ENCODE measurements around the gene ZMYM5. TPM values are rescaled to one million over a fixed set of nuclear protein-coding genes. Genes with fewer than 3 reads are reported as not detected.

Gene ZMYM5
- total and polyA plus RNA-seq, 4 donors, result 2.6 to 8.1 (median 5.9) TPM

DNA sequence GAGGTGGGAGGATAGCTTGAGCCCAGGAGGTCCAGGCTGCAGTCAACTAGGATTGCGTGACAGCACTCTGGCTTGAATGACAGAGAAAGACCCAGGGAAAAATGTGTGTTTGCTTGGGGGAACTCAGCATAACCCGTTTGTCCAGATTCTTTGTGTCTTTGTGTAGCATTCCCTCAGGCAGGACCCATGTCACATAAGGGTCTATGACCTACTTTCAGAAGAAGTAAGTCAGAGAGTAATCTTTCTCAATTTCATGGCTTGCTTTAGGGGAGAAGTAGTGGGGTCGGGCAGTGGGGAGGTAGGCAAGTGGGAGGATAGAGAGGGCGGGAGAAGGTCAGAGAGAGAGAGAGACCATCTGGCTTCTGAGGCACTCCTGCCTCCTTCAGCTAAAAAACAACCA lies 68.8 kb downstream of the ZMYM5 start:
- Histone ChIP-seq H3K9me3 (ENCODE audit: control insufficient read depth in 4 of 4, low read length in 3 of 4) (no peaks in the 10 kb centered on the region), H3K4me3 (ENCODE audit: low read depth in 1 of 3, low read length in 3 of 3) (no peak overlapping the region), H3K27me3 (ENCODE audit: control insufficient read depth in 4 of 4, insufficient read depth in 4 of 4, low read length in 3 of 4) (no peaks in the 10 kb centered on the region), H3K4me1 (ENCODE audit: control insufficient read depth in 4 of 4, insufficient read depth in 4 of 4, low read length in 3 of 4) (no peaks in the 10 kb centered on the region), H3K9ac (ENCODE audit: low read depth in 1 of 2, low read length in 2 of 2) (no peak overlapping the region), H3K27ac (ENCODE audit: low read depth in 1 of 2, low read length in 2 of 2) (no peak overlapping the region), H3K36me3 (ENCODE audit: control insufficient read depth in 4 of 4, insufficient read depth in 3 of 4, low read depth in 1 of 4, low read length in 3 of 4) (no peaks in the 10 kb centered on the region)
- 93% methylated on average over 4 of the region's 4 CpGs for WGBS
- no peak for DNase-seq (ENCODE audit: low spot score)
- TF ChIP-seq CTCF (IDR thresholded peaks at IDR 0.05; ENCODE audit: low read depth, low read length, missing input control) (no peak), RAD21 (IDR thresholded peaks at IDR 0.05) (no peak), RXRA (IDR thresholded peaks at IDR 0.05) (no peak), EGR1 (IDR thresholded peaks at IDR 0.05; ENCODE audit: low read depth in 2 of 2) (no peak), HNF4A (conservative IDR thresholded peaks at IDR 0.05) (no peak), HNF4G (IDR thresholded peaks at IDR 0.05) (no peak), SP1 (IDR thresholded peaks at IDR 0.05) (no peak), GABPA (IDR thresholded peaks at IDR 0.05 in 1 of 2, conservative IDR thresholded peaks at IDR 0.05 in 1 of 2) (no peak), YY1 (IDR thresholded peaks at IDR 0.05) (no peak), FOXA2 (IDR thresholded peaks at IDR 0.05) (no peak), NR2F2 (IDR thresholded peaks at IDR 0.05) (no peak), FOXA1 (IDR thresholded peaks at IDR 0.05) (no peak), TAF1 (conservative IDR thresholded peaks at IDR 0.05) (no peak), JUND (IDR thresholded peaks at IDR 0.05) (no peak)
- TF ChIP-seq, protein P1, sequence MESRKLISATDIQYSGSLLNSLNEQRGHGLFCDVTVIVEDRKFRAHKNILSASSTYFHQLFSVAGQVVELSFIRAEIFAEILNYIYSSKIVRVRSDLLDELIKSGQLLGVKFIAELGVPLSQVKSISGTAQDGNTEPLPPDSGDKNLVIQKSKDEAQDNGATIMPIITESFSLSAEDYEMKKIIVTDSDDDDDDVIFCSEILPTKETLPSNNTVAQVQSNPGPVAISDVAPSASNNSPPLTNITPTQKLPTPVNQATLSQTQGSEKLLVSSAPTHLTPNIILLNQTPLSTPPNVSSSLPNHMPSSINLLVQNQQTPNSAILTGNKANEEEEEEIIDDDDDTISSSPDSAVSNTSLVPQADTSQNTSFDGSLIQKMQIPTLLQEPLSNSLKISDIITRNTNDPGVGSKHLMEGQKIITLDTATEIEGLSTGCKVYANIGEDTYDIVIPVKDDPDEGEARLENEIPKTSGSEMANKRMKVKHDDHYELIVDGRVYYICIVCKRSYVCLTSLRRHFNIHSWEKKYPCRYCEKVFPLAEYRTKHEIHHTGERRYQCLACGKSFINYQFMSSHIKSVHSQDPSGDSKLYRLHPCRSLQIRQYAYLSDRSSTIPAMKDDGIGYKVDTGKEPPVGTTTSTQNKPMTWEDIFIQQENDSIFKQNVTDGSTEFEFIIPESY (IDR thresholded peaks at IDR 0.05), result no peak
- TF ChIP-seq, protein P2, sequence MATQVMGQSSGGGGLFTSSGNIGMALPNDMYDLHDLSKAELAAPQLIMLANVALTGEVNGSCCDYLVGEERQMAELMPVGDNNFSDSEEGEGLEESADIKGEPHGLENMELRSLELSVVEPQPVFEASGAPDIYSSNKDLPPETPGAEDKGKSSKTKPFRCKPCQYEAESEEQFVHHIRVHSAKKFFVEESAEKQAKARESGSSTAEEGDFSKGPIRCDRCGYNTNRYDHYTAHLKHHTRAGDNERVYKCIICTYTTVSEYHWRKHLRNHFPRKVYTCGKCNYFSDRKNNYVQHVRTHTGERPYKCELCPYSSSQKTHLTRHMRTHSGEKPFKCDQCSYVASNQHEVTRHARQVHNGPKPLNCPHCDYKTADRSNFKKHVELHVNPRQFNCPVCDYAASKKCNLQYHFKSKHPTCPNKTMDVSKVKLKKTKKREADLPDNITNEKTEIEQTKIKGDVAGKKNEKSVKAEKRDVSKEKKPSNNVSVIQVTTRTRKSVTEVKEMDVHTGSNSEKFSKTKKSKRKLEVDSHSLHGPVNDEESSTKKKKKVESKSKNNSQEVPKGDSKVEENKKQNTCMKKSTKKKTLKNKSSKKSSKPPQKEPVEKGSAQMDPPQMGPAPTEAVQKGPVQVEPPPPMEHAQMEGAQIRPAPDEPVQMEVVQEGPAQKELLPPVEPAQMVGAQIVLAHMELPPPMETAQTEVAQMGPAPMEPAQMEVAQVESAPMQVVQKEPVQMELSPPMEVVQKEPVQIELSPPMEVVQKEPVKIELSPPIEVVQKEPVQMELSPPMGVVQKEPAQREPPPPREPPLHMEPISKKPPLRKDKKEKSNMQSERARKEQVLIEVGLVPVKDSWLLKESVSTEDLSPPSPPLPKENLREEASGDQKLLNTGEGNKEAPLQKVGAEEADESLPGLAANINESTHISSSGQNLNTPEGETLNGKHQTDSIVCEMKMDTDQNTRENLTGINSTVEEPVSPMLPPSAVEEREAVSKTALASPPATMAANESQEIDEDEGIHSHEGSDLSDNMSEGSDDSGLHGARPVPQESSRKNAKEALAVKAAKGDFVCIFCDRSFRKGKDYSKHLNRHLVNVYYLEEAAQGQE (IDR thresholded peaks at IDR 0.05), result no peak
- TF ChIP-seq, protein P3, sequence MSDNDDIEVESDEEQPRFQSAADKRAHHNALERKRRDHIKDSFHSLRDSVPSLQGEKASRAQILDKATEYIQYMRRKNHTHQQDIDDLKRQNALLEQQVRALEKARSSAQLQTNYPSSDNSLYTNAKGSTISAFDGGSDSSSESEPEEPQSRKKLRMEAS (IDR thresholded peaks at IDR 0.05), result no peak
- TF ChIP-seq, protein P4, sequence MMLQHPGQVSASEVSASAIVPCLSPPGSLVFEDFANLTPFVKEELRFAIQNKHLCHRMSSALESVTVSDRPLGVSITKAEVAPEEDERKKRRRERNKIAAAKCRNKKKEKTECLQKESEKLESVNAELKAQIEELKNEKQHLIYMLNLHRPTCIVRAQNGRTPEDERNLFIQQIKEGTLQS (IDR thresholded peaks at IDR 0.05), result no peak
